NCI-H345 (cell line): ENCODE results near the gene DHX32.

Experiments used
- DNase-seq: peaks from one replicate; lab custom pipeline; 2025; lab: John Stamatoyannopoulos, UW

The DHX32 gene

GRCh38 chr10:125811251-125811650 lies 69.8 kb downstream of the DHX32 start:
- no peak for DNase-seq

DNA sequence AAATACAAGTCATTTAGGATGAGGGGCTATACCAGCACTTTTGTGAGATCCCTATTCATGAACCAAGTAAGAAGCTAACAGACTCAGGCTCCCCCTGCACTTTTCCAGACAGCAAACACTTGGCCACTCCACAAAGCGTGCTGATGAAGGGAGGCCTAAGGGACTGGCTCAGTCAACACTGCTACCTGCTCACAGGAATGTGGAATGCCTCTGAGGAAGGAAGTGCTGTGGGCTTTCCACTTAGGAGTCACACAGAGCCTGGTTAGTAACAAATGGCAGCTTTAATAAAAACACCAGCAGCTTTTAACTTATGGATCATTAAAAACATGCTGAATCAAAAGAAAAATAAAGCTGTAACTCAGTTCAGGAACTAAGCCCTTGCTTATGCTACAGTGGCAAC lies 73.0 kb downstream of the DHX32 start:
- DNase-seq = no peak

- DNase-seq = no peak
These were observed 78.4 kb downstream of the DHX32 start for GRCh38 chr10:125802739-125803138.

GRCh38 chr10:125802131-125802530 lies 79.0 kb downstream of the DHX32 start:
- DNase-seq = no peak

DNA sequence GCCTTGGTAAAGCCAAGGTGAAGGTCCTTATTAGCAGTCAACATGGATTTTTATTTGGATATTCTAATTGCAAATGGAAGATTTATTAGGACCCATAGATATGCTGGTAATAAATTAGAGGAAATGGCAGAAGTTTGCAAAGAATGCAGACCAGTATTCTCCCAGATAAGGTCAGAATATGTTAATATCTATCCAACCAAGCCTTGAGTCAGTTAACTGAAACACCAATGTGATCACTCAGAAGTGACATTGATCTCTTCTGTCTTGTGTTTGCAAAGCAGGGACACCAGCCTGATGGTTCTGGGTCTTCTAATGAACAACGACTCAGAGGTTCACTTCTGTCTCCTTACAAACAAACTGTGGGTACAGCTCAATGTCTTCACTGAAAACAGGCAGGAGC lies 79.5 kb downstream of the DHX32 start:
- DNase-seq = no peak

DNA sequence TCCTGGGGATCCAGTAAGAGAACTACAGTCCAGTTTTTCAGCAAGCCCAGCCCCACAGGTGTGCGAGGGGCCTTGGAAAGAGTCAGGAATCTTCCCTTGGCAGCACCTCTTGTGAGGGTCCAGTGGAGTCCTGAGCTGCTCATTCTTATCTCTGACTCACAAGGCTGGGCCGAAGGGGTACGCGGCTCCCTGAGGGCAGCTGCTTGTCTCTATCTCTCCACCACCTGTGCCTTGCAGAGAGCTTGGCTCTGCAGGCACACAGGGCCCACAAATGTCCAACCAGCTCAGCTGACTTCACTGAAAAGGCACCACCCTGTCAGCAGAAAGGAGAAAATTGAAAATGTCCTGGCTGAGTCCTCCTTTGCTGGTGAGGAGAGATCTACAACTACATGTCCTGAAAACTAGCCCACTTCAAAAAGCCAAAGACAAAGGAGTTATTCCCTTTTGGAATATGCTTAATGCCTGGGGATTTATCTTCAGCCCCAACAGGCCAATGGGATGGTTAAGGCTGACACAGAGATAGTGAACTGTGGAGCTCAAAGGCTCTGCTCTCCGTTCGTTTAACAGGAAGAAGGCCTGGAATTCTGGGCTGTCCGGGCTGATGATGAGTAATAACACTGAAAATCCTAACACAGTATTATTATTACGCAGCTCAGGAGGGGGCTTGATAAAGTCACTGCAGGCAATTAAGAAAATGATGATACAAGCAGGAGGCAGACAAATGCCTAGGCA lies 81.5 kb downstream of the DHX32 start:
- DNase-seq = no peak

DNA sequence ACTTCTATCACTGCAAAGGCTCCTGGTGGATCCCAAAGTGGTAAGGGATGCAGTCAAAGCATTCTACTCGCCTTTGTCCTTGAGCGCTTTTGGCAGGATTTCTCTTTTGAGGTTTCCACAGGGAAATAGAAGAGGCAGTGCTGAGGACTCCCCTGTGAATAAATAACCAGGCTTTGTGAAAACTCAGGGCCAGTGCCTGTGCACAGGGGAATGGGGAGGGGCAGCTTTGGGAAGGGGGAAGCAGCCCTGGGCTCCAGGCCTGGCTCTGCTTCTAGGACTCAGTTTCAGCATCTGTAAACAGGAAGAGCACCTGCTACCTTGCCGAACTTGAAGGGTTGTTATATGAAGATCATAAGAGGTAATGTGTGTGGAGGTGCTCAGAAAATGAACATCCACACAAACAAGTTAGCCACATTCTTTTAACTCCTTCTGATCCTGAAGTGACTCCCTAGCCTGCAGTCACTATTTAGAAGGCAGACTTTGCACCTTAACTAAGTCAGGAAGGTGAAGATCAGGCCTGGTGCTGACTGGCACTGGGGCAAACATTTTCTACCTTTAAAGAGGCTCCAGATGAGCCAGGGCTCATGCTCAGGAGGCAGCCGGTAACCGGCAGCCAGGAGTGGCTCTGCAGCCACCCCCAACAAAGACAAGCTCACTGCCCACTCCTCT lies 83.0 kb downstream of the DHX32 start:
- no peak for DNase-seq

- DNase-seq = no peak
These were observed 83.7 kb downstream of the DHX32 start for GRCh38 chr10:125797424-125797823.

DNA sequence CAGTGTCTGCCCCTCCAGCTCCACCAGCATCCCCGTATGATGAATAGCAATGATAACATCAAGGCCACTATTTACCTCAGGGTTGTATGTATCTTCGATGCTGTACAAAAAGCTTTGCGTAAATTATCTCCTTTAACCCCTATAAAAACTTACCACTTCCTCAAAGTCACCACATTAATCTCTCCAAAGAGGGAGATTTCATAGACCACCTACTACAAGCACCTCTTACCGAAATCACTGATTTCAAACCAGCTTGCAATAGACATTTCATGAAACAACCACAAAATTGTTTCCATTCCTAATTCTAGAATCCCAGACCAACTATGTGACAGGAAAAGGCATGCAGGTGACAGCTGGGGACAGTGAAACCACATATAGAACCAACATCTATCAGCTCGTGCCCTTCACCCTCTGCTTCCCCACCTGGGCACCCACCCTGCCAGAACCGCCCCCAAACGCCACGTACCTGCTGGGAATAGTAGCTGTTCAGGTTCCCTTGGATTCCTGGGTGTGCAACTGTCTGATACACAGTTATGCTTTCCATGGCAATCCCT lies 85.4 kb downstream of the DHX32 start:
- DNase-seq = no peak

DNA sequence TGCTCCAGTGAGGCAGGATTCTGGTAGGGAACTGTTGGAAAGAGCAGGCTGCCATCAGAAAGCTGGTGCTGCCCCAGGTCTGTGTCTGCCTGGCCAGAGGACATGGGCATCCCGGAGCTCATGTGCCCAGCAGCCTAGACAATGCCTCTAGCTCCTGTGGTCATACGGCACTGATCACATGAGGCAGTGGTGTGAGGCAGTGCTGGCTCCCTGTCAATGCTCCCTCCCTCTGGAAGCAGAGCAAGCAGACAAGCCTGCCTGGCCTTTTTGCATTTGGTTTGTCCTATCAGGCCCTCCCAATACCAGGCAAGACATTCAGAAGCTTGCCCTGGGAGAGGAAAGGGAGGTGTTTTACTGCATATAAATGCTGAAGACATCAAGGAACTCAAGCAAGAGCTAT lies 86.0 kb downstream of the DHX32 start:
- DNase-seq = no peak

DNA sequence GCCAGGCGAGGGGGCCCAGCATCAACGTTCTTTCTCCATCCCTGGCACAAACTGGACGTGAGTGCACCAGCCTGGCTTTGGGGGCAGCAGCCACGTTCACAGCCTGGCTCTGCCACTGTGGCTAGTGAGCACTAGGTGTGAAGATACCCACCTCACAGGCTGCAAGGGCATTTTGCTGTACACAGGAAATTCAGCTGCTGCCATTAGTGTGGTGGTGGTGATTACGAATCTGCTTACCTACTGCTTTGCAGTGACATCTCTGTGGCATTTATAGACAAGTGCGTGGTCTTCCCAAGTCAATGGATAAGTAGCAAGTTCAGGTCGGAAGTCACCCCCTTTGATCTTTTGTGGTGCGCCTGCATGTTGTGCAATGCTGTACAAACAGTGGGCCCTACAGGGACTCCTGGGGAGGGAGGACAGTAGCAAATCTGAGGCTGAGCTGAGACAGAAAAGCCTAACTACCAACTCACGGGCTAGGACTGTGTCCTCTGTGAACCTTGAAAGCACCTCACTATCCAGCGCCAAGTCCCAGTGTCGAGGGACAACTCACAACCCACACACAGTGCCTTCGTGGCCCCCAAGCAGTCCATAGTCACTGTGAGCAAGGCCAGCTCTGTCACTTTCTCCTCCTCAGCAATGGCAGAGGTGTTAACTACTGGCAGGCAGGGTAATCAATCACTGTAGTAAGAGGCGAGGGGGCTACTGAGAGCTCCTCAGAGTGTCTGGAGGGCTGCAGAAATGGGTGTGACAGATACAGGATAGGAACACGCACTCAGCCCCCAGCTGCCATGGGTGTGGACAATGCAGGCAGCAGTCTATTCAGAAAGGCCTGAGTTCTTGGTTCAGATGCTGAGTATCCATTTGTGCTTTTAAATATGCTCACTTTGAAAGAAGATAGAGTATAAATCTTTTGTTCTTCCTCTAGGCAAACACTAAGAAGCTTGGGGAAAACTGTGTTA lies 88.5 kb downstream of the DHX32 start:
- DNase-seq = no peak

- DNase-seq = no peak
These were observed 92.7 kb downstream of the DHX32 start for GRCh38 chr10:125788156-125789034.
